ENCODE results near the gene LTA. TPM values are rescaled to one million over a fixed set of nuclear protein-coding genes. Genes with fewer than 3 reads are reported as not detected.

Gene LTA
- polyA plus RNA-seq, 1 of the 3 experiments (the other 2 are of a cell fraction), result not detected

- Histone ChIP-seq H3K9ac (no peak overlapping the region), H3K9me2 (no peaks in the 10 kb centered on the region), H3K27ac (ENCODE audit: low read depth in 2 of 2, low read length in 1 of 2) (no peak overlapping the region), H3K36me3 (replicated peaks in 1 of 2; ENCODE audit: control insufficient read depth in 1 of 2, insufficient read depth in 2 of 2, low read length in 1 of 2) (peaks cover 7 to 15% of the 10 kb centered on the region in 2 experiments), H3K79me2 (ENCODE audit: insufficient read depth) (peaks cover 53% of the 10 kb centered on the region), H3K27me3 (ENCODE audit: insufficient read depth) (no peaks in the 10 kb centered on the region), H3K4me3 (ENCODE audit: low read depth in 2 of 2, low read length in 1 of 2) (no peak overlapping the region), H3K4me1 (ENCODE audit: control insufficient read depth in 1 of 2, insufficient read depth in 2 of 2, low read depth in 1 of 2, low read length in 1 of 2) (peaks cover 8 to 19% of the 10 kb centered on the region in 2 experiments; a peak in 3 of 4 replicates), H4K20me1 (ENCODE audit: insufficient read depth) (peaks cover 13% of the 10 kb centered on the region), H3F3A (replicated peaks; ENCODE audit: insufficient read depth) (peaks cover 18% of the 10 kb centered on the region), H2AFZ (ENCODE audit: low read depth) (no peak overlapping the region), H3K4me2 (no peak overlapping the region), H3K9me3 (no peaks in the 10 kb centered on the region)
- ChIA-PET CTCF (interaction anchor here (0.6 to 11.9 kb wide), 3 partner anchors 37 to 1004 kb away, joined by 3 to 301 read pairs (median 3); partner anchors contain the start of gene NCR3), POLR2A (no interaction called here)
- WGBS (ENCODE audit: low lambda C conversion rate), result 41% methylated on average over 2 of the region's 2 CpGs
- DNase-seq, result no peak
- no peak for TF ChIP-seq RXRA (IDR thresholded peaks at IDR 0.05; ENCODE audit: borderline replicate concordance, low read depth)
- TF ChIP-seq, protein P1, sequence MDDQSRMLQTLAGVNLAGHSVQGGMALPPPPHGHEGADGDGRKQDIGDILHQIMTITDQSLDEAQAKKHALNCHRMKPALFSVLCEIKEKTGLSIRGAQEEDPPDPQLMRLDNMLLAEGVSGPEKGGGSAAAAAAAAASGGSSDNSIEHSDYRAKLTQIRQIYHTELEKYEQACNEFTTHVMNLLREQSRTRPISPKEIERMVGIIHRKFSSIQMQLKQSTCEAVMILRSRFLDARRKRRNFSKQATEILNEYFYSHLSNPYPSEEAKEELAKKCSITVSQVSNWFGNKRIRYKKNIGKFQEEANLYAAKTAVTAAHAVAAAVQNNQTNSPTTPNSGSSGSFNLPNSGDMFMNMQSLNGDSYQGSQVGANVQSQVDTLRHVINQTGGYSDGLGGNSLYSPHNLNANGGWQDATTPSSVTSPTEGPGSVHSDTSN (IDR thresholded peaks at IDR 0.05), result no peak
- no peak for TF ChIP-seq TCF12 (IDR thresholded peaks at IDR 0.05)
- no peak for TF ChIP-seq GABPA (IDR thresholded peaks at IDR 0.05; ENCODE audit: low read depth)
- TF ChIP-seq IRF3 (IDR thresholded peaks at IDR 0.05; ENCODE audit: low read depth, low read length), result no peak
- TF ChIP-seq MXI1 (IDR thresholded peaks at IDR 0.05; ENCODE audit: low read depth, low read length), result no peak
- TF ChIP-seq SIN3A (IDR thresholded peaks at IDR 0.05; ENCODE audit: borderline replicate concordance, low read depth, low read length), result no peak
- TF ChIP-seq EP300 (IDR thresholded peaks at IDR 0.05; ENCODE audit: borderline replicate concordance in 1 of 2, low read depth in 1 of 2, low read length in 1 of 2), result no peak
- no peak for TF ChIP-seq REST (IDR thresholded peaks at IDR 0.05; ENCODE audit: low read depth, low read length)
Measured at GRCh38 chr6:31544676-31545075, 27.4 kb upstream of the LTA start.

- ChIA-PET POLR2A (interaction anchor here (2.4 kb wide), 1 partner anchor 53 kb away, joined by 18 read pairs; no protein-coding TSS in a partner anchor), CTCF (interaction anchor here (0.6 to 11.9 kb wide), 5 partner anchors 36 to 1004 kb away, joined by 3 to 301 read pairs (median 4); partner anchors contain the start of genes NCR3 and VARS1)
- Histone ChIP-seq H3K9me2 (no peaks in the 10 kb centered on the region), H3K36me3 (replicated peaks in 1 of 2; ENCODE audit: control insufficient read depth in 1 of 2, insufficient read depth in 2 of 2, low read length in 1 of 2) (peaks cover 5 to 15% of the 10 kb centered on the region in 2 experiments), H3K9me3 (no peaks in the 10 kb centered on the region), H2AFZ (ENCODE audit: low read depth) (no peak overlapping the region), H3K27ac (ENCODE audit: low read depth in 2 of 2, low read length in 1 of 2) (no peak overlapping the region), H3K27me3 (ENCODE audit: insufficient read depth) (no peaks in the 10 kb centered on the region), H3K9ac (no peak overlapping the region), H3K4me2 (no peak overlapping the region), H3K79me2 (ENCODE audit: insufficient read depth) (peaks cover 52% of the 10 kb centered on the region), H3K4me3 (ENCODE audit: low read depth in 2 of 2, low read length in 1 of 2) (no peak overlapping the region), H3K4me1 (ENCODE audit: control insufficient read depth in 1 of 2, insufficient read depth in 2 of 2, low read depth in 1 of 2, low read length in 1 of 2) (peaks cover 8 to 13% of the 10 kb centered on the region in 2 experiments; a peak in 3 of 4 replicates), H3F3A (replicated peaks; ENCODE audit: insufficient read depth) (peaks cover 18% of the 10 kb centered on the region), H4K20me1 (ENCODE audit: insufficient read depth) (peaks cover 7% of the 10 kb centered on the region)
- DNase-seq, result no peak
- 80% methylated on average over 7 of the region's 7 CpGs for WGBS (ENCODE audit: low lambda C conversion rate)
- TF ChIP-seq GATA2 (CRISPR knock-in tag; IDR thresholded peaks at IDR 0.05) (no peak), YY1 (IDR thresholded peaks at IDR 0.05; ENCODE audit: low read depth) (no peak), RFX5 (IDR thresholded peaks at IDR 0.05; ENCODE audit: low read length) (no peak), TAF1 (IDR thresholded peaks at IDR 0.05; ENCODE audit: borderline replicate concordance, low read depth, low read length) (no peak), FOXM1 (IDR thresholded peaks at IDR 0.05; ENCODE audit: low read depth) (no peak), USF2 (IDR thresholded peaks at IDR 0.05; ENCODE audit: borderline replicate concordance, low read depth, low read length) (no peak), RAD21 (IDR thresholded peaks at IDR 0.05; ENCODE audit: low read length) (no peak), SMC3 (IDR thresholded peaks at IDR 0.05; ENCODE audit: low read depth, low read length) (no peak)
- TF ChIP-seq, protein P2, sequence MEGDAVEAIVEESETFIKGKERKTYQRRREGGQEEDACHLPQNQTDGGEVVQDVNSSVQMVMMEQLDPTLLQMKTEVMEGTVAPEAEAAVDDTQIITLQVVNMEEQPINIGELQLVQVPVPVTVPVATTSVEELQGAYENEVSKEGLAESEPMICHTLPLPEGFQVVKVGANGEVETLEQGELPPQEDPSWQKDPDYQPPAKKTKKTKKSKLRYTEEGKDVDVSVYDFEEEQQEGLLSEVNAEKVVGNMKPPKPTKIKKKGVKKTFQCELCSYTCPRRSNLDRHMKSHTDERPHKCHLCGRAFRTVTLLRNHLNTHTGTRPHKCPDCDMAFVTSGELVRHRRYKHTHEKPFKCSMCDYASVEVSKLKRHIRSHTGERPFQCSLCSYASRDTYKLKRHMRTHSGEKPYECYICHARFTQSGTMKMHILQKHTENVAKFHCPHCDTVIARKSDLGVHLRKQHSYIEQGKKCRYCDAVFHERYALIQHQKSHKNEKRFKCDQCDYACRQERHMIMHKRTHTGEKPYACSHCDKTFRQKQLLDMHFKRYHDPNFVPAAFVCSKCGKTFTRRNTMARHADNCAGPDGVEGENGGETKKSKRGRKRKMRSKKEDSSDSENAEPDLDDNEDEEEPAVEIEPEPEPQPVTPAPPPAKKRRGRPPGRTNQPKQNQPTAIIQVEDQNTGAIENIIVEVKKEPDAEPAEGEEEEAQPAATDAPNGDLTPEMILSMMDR (IDR thresholded peaks at IDR 0.05), result no peak
- TF ChIP-seq, protein P3, sequence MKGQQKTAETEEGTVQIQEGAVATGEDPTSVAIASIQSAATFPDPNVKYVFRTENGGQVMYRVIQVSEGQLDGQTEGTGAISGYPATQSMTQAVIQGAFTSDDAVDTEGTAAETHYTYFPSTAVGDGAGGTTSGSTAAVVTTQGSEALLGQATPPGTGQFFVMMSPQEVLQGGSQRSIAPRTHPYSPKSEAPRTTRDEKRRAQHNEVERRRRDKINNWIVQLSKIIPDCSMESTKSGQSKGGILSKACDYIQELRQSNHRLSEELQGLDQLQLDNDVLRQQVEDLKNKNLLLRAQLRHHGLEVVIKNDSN (IDR thresholded peaks at IDR 0.05; ENCODE audit: borderline replicate concordance, low read depth), result no peak
Measured at GRCh38 chr6:31545291-31545690, 26.8 kb upstream of the LTA start.
